Fibroblast of mammary gland (primary cell): Measurements from ENCODE around the gene MBLAC2.

Source experiments
- DNase-seq: peaks from one replicate; pipeline ENCODE4 v3.0.0-alpha.2; 2010; ENCODE audit warnings: low read depth
- H3K4me3 ChIP-seq: 2 replicates; pipeline ENCODE4 v1.5.1; 2011; ENCODE audit warnings: low read depth, mild to moderate bottlenecking, low read length, moderate library complexity; ENCODE audit not compliant: control insufficient read depth
- CTCF ChIP-seq: conservative IDR thresholded peaks from 2 replicates; pipeline ENCODE4 v1.5.1; 2011; ENCODE audit warnings: low read depth, low read length, inconsistent platforms; ENCODE audit not compliant: control insufficient read depth, insufficient read depth

The MBLAC2 gene

GRCh38 chr5:90408571-90409317 is 65.8 kb downstream of the MBLAC2 start:
- DNase-seq: no peak
- no peak for TF ChIP-seq CTCF
- peak overlapping the region; percentile 79 for H3K4me3 ChIP-seq
